DND-41 (cell line): ENCODE results near the gene CD93.

Experiments
- CTCF ChIP-seq: IDR thresholded peaks from 2 replicates; pipeline ENCODE4 v1.5.1; 2012; ENCODE audit warnings: borderline replicate concordance, low read length, moderate library complexity, mild to moderate bottlenecking; ENCODE audit not compliant: poor library complexity, severe bottlenecking; ENCODE audit errors: extremely low read depth
- EZH2 ChIP-seq: IDR thresholded peaks from 3 replicates; pipeline ENCODE4 v1.6.1; 2012; ENCODE audit warnings: borderline replicate concordance, low read depth, mild to moderate bottlenecking, moderate library complexity, low read length, inconsistent platforms; ENCODE audit not compliant: severe bottlenecking

- TF ChIP-seq CTCF (no peak), EZH2 (no peak)
These were observed 20.6 kb downstream of the CD93 start for GRCh38 chr20:23065266-23066201.
